Measurements from ENCODE around the gene SDK1. TPM values are rescaled to one million over a fixed set of nuclear protein-coding genes. Genes with fewer than 3 reads are reported as not detected.

The SDK1 gene
- total and polyA plus RNA-seq, 10 of the 15 experiments (the other 5 are each of a cell fraction or from before 2014, with no cell fraction given) = 0.14 to 0.33 TPM; not detected in 8

GRCh38 chr7:3710531-3710930, 409.5 kb downstream of the SDK1 start (continued):
- TF ChIP-seq IRF3 (IDR thresholded peaks at IDR 0.05) = no peak
- TF ChIP-seq RFX5 (IDR thresholded peaks at IDR 0.05; ENCODE audit: low read depth, low read length) = no peak
- TF ChIP-seq, protein P1, sequence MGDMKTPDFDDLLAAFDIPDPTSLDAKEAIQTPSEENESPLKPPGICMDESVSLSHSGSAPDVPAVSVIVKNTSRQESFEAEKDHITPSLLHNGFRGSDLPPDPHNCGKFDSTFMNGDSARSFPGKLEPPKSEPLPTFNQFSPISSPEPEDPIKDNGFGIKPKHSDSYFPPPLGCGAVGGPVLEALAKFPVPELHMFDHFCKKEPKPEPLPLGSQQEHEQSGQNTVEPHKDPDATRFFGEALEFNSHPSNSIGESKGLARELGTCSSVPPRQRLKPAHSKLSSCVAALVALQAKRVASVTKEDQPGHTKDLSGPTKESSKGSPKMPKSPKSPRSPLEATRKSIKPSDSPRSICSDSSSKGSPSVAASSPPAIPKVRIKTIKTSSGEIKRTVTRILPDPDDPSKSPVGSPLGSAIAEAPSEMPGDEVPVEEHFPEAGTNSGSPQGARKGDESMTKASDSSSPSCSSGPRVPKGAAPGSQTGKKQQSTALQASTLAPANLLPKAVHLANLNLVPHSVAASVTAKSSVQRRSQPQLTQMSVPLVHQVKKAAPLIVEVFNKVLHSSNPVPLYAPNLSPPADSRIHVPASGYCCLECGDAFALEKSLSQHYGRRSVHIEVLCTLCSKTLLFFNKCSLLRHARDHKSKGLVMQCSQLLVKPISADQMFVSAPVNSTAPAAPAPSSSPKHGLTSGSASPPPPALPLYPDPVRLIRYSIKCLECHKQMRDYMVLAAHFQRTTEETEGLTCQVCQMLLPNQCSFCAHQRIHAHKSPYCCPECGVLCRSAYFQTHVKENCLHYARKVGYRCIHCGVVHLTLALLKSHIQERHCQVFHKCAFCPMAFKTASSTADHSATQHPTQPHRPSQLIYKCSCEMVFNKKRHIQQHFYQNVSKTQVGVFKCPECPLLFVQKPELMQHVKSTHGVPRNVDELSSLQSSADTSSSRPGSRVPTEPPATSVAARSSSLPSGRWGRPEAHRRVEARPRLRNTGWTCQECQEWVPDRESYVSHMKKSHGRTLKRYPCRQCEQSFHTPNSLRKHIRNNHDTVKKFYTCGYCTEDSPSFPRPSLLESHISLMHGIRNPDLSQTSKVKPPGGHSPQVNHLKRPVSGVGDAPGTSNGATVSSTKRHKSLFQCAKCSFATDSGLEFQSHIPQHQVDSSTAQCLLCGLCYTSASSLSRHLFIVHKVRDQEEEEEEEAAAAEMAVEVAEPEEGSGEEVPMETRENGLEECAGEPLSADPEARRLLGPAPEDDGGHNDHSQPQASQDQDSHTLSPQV (IDR thresholded peaks at IDR 0.05) = no peak
- TF ChIP-seq NR2C1 (IDR thresholded peaks at IDR 0.05) = no peak

DNA sequence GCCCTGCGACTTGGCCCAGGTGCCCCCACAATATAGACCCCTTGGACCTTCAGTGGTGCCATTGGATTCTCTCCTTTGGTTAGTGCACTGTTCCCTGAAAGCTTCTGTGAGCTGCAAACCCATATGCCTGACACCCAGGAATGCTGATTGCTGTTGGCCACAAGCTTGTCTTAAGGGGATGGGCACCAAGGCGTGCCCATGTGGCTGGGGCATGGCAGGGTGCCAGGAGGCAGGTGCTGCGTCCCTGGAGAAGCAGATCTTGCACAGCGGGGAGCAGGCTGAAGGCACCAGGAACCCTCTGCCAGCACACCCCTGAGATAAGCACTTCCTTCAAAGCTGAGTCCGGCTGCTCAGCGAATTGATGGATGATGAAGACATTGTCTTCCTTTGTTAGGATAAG, 411.8 kb downstream of the SDK1 start:
- Histone ChIP-seq H3K9ac (ENCODE audit: control insufficient read depth, insufficient read depth, low read length) (no peak overlapping the region), H3K36me3 (ENCODE audit: control insufficient read depth in 2 of 2, insufficient read depth in 2 of 2, low read length in 1 of 2) (no peaks in the 10 kb centered on the region), H3K9me3 (replicated peaks; ENCODE audit: control insufficient read depth, insufficient read depth, low read length) (no peaks in the 10 kb centered on the region), H3K4me1 (ENCODE audit: control insufficient read depth, insufficient read depth, low read length) (no peaks in the 10 kb centered on the region), H3K79me2 (ENCODE audit: control insufficient read depth, insufficient read depth, low read length) (no peaks in the 10 kb centered on the region), H4K20me1 (ENCODE audit: control insufficient read depth, insufficient read depth) (no peaks in the 10 kb centered on the region), H3K4me2 (ENCODE audit: control insufficient read depth, insufficient read depth) (no peak overlapping the region), H3K27me3 (replicated peaks in 1 of 2; ENCODE audit: control insufficient read depth in 2 of 2, insufficient read depth in 2 of 2, low read length in 1 of 2) (no peaks in the 10 kb centered on the region), H3K4me3 (no peak overlapping the region), H2AFZ (ENCODE audit: control insufficient read depth, low read depth, low read length) (no peak overlapping the region), H3K27ac (ENCODE audit: control insufficient read depth, insufficient read depth) (no peak overlapping the region)
- POLR2A ChIA-PET = no interaction called here
- SMC1A ChIA-PET (ENCODE audit: uncharacterized antibody, unreplicated experiment) = no interaction called here
- in situ Hi-C loops (cut with MboI) (no loop called here), intact Hi-C loops (cut with micrococcal nuclease; ENCODE audit: unreplicated experiment) (no loop called here)
- no peak for ATAC-seq
- RAD21 ChIA-PET (ENCODE audit: unreplicated experiment) = no interaction called here
- TF ChIP-seq MXI1 (IDR thresholded peaks at IDR 0.05; ENCODE audit: low read depth, low read length) (no peak), CHD2 (IDR thresholded peaks at IDR 0.05; ENCODE audit: borderline replicate concordance, low read depth, low read length) (no peak), ATF7 (IDR thresholded peaks at IDR 0.05; ENCODE audit: low read depth) (no peak), ZSCAN29 (IDR thresholded peaks at IDR 0.05) (no peak), CTCF (IDR thresholded peaks at IDR 0.05 in 2 of 3, conservative IDR thresholded peaks at IDR 0.05 in 1 of 3; ENCODE audit: control insufficient read depth in 2 of 3, extremely low read depth in 1 of 3, insufficient read depth in 1 of 3, low read depth in 3 of 3, low read length in 3 of 3) (no peak), EZH2 (IDR thresholded peaks at IDR 0.05; ENCODE audit: borderline replicate concordance, control insufficient read depth, low read depth, low read length) (no peak), NKRF (conservative IDR thresholded peaks at IDR 0.05) (no peak), MLLT1 (IDR thresholded peaks at IDR 0.05) (no peak)
- CTCF ChIA-PET = no interaction called here
- BruUV-seq (replicated peaks) = no TSS peak
- DNase-seq (ENCODE audit: low read depth, low spot score) = no peak
- FAIRE-seq = no peak
- WGBS (ENCODE audit: insufficient coverage, insufficient replicate concordance, low lambda C conversion rate, missing lambda C conversion rate) = 20% methylated on average over 6 of the region's 6 CpGs

Data from GM12878 (cell line).